Psoas muscle (tissue), 8 donors: ENCODE measurements around the gene ACO2. TPM values are rescaled to one million over a fixed set of nuclear protein-coding genes. Genes with fewer than 3 reads are reported as not detected.
"Not testable (repeated sequence)": the region's sequence is repeated elsewhere in the genome, so short reads cannot be mapped to it uniquely, and the experiment has no call there.

Source experiments
- ATAC-seq, 4 donors: fragments of 200-7000 bp; cut with Tn5 transposase; one replicate each; pipeline ENCODE4 v1.9.1; 2020; ENCODE audit warnings: moderate library complexity in 3 of 4, mild to moderate bottlenecking in 2 of 4
- DNase-seq, 2 donors: peaks; one replicate each; pipeline ENCODE4 v3.0.0-alpha.2; 2020
- H3K27ac ChIP-seq: fragments of 200-600 bp; one replicate; pipeline ENCODE4 v1.8.0; 2022
- H3K27me3 ChIP-seq, 3 donors: fragments of 200-600 bp in 1 of 3; one replicate each; pipeline versions ENCODE4 v1.6.1 to v1.8.0; 2013 to 2022; ENCODE audit warnings: low read length in 2 of 3, mild to moderate bottlenecking in 2 of 3, moderate library complexity in 1 of 3; ENCODE audit not compliant: insufficient read depth in 3 of 3
- H3K36me3 ChIP-seq, 2 donors: fragments of 200-600 bp in 1 of 2; one replicate each; pipeline versions ENCODE4 v1.6.1 to v1.8.0; 2013 to 2022; ENCODE audit warnings: low read depth in 1 of 2, mild to moderate bottlenecking in 1 of 2, moderate library complexity in 1 of 2; ENCODE audit not compliant: insufficient read depth in 1 of 2
- H3K4me1 ChIP-seq: fragments of 200-600 bp; one replicate; pipeline ENCODE4 v1.8.0; 2022
- H3K4me3 ChIP-seq: fragments of 200-600 bp; one replicate; pipeline ENCODE4 v1.8.0; 2022; ENCODE audit warnings: mild to moderate bottlenecking
- H3K9me3 ChIP-seq: fragments of 200-600 bp; one replicate; pipeline ENCODE4 v1.8.0; 2022
- CTCF ChIP-seq: fragments of 200-600 bp; IDR thresholded peaks from one replicate; pipeline ENCODE4 v1.8.0; 2022; ENCODE audit warnings: antibody characterized with exemption
- WGBS, 3 donors: extraction: QIAGEN DNeasy Blood & Tissue Kit; methylation state at CpG; one replicate each; pipeline versions ENCODE4 v1.1.6 to v1.1.7; 2013; 5-methylcytosine and 5-hydroxymethylcytosine counted together
- intact Hi-C, 2 donors: fragments of 100-400 bp; cut with DNase I; formaldehyde crosslinking; loops; one replicate each; pipeline versions ENCODE4 v1.11.0 to v1.14.2; 2022
- polyA plus RNA-seq, 3 donors: library from polyadenylated mRNA; stranded (reverse); fragments of 200-250 nt; gene quantifications; one replicate each; pipeline ENCODE4 v1.2.3, GENCODE V29; 2013
- total RNA-seq, 4 donors: library from RNA; stranded (reverse); fragmentation: NEBNext Ultra II Directional in 2 of 4; extraction: Animal tissue kit (Norgen Biotek cat#: 25700) in 2 of 4; gene quantifications; one replicate each; pipeline versions ENCODE4 v1.2.1 to v1.2.4, GENCODE V29; 2021 to 2023
- donor health status: healthy with polysubstance abuse.
- donor health status: DM: no; HTN: no; CAD: no; lungs with moderate emphysema.
- donor health status: Bipolar disorder and iron deficiency.
- donor health status: healthy.
- donor health status: DM: yes; HTN: yes; CAD: no.
- donor health status: DM: no; HTN: no; CAD: no.
- donor health status: DM: no; HTN: no; CAD: no.
- donor health status: DM: yes; HTN: yes; CAD: no.

The ACO2 gene
- total and polyA plus RNA-seq, 7 donors = 346 to 513 (median 458) TPM

GRCh38 chr22:41437198-41437597 is 31.7 kb upstream of the ACO2 start:
- no peak for TF ChIP-seq CTCF
- H3K4me3 ChIP-seq = no peak overlapping the region
- no peak for DNase-seq
- H3K36me3 ChIP-seq = peaks cover 0 to 59% of the 10 kb centered on the region in 2 donors
- WGBS, 3 donors = 58 to 85% (median 66%) methylated on average over 7 of the region's 7 CpGs
- intact Hi-C loops = no loop called here
- H3K27me3 ChIP-seq = no peaks in the 10 kb centered on the region
- no peak for ATAC-seq
- H3K9me3 ChIP-seq = no peaks in the 10 kb centered on the region
- peak overlapping the region; percentile 71 for H3K27ac ChIP-seq
- H3K4me1 ChIP-seq = peaks cover 86% of the 10 kb centered on the region

GRCh38 chr22:41440511-41440910 is 28.4 kb upstream of the ACO2 start:
- ATAC-seq, H3K27me3 ChIP-seq, H3K4me3 ChIP-seq, H3K9me3 ChIP-seq: not testable (repeated sequence)
- H3K27ac ChIP-seq = peak overlapping the region; percentile 99
- peaks cover 0 to 57% of the 10 kb centered on the region in 2 donors for H3K36me3 ChIP-seq
- 24 to 44% (median 26%) methylated on average over 5 of the region's 5 CpGs for WGBS, 3 donors
- intact Hi-C loops = loop anchor here in 1 of 2 donors (5.0 kb wide), 1 partner anchor 38 kb away; no protein-coding TSS in a partner anchor
- peak in 1 of 2 donors; percentile 18 for DNase-seq
- H3K4me1 ChIP-seq = peaks cover 82% of the 10 kb centered on the region

DNA sequence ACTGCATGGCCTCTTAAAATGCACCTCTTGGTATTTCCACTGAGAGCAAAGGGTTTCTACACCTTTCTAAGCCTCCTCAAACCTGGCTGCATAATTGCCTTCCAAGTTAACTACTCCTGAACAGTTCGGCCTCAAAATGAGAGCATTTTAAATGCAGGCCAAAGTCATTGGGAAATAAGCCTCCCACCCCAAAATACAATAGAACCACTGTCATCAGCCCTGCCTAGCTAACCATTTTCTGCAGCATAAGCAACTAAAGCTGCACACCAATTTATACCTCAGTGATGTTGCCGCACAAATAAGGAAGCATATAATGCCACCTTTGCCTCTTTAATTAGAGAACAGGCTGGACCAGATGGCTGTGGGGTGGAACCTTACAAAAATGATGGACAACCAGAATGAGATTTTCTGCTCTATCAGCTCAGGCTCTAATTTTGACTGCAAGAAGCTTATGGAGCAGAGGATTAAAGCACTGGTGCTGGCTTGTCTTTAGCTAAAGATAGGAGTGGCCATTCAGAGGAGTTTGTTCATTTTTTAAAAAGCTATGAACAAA is 26.6 kb upstream of the ACO2 start:
- no peak for DNase-seq
- peak overlapping the region; percentile 99 for H3K27ac ChIP-seq
- H3K4me1 ChIP-seq = peaks cover 64% of the 10 kb centered on the region
- TF ChIP-seq CTCF = no peak
- H3K4me3 ChIP-seq = peak overlapping the region; percentile 98
- H3K9me3 ChIP-seq = no peaks in the 10 kb centered on the region
- no peak for ATAC-seq
- H3K36me3 ChIP-seq = peaks cover 0 to 39% of the 10 kb centered on the region in 2 donors
- intact Hi-C loops = loop anchor here in 1 of 2 donors (5.0 kb wide), 1 partner anchor 40 kb away; no protein-coding TSS in a partner anchor
- WGBS, 3 donors = 34 to 65% (median 34%) methylated on average over 2 of the region's 2 CpGs
- H3K27me3 ChIP-seq = no peaks in the 10 kb centered on the region

GRCh38 chr22:41444360-41445128 is 24.4 kb upstream of the ACO2 start:
- intact Hi-C loops = loop anchor here (5.0 kb wide), 2 partner anchors 42 to 68 kb away; no protein-coding TSS in a partner anchor
- Histone ChIP-seq H3K27ac (peak overlapping the region; percentile 99), H3K9me3 (no peaks in the 10 kb centered on the region), H3K4me1 (peaks cover 52% of the 10 kb centered on the region), H3K36me3 (peaks cover 0 to 33% of the 10 kb centered on the region in 2 donors), H3K4me3 (peak overlapping the region; percentile 98), H3K27me3 (no peaks in the 10 kb centered on the region)
- ATAC-seq (peak; percentile 54 to 60 (median 58)), DNase-seq (peak; percentile 93 to 95)
- no peak for TF ChIP-seq CTCF
- WGBS, 3 donors = 0 to 1% (median 0%) methylated on average over 34 to 35 of the region's 35 CpGs
